ENCODE data around the gene NRBF2.

Gene NRBF2

DNA sequence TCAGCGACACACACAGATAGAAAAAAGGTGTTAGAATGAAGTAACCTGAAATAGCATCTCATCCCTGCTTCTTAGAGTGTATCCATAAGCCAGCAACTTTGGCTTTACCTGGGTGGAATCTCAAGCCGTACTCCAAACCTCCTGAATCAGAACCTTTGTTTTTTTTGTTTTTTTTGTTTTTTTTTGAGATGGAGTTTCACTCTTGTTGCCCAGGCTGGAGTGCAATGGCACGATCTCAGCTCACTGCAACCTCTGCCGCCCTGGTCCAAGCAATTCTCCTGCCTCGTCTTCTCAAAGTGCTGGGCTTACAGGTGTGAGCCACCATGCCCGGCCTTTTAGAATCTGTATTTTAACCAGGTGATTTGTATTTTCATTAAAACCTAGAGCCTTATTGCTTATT lies 9.0 kb downstream of the NRBF2 start:
- Histone ChIP-seq H3K4me2 (ENCODE audit: low read length) (no peak overlapping the region), H3K27me3 (ENCODE audit: control insufficient read depth, low read length) (no peaks in the 10 kb centered on the region)

DNA sequence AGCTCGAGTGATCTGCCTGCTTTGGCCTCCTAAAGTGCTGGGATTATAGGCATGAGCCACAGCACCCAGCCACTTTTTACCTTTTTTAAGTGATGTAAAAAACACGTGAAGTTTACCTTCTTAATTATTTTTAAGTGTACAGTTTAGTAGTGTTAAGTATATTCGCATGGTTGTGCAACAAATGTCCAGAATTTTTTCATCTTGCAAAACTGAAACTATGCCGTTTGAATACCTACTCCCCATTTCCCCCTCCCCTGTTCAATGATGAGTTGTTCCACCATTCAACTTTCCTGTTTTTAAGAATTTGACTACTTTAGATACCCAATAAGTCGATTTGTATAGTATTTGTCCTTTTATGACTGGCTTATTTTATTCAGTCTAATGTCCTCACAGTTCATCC lies 10.9 kb downstream of the NRBF2 start:
- Histone ChIP-seq H3F3A (ENCODE audit: control insufficient read depth, insufficient read depth) (no peaks in the 10 kb centered on the region), H4K20me1 (ENCODE audit: control insufficient read depth, insufficient read depth, low read depth, low read length) (0 out of 2 replicates have a peak, but pooled peaks cover 11% of the 10 kb centered on the region), H3K4me2 (ENCODE audit: low read length) (no peak overlapping the region), H3K27ac (ENCODE audit: low read depth, low read length) (no peak overlapping the region), H3K9me3 (ENCODE audit: control insufficient read depth, insufficient read depth, low read length) (no peaks in the 10 kb centered on the region), H3K4me1 (ENCODE audit: control insufficient read depth, low read length) (no peaks in the 10 kb centered on the region), H3K9me2 (replicated peaks; ENCODE audit: control insufficient read depth, low read length) (no peaks in the 10 kb centered on the region), H3K36me3 (ENCODE audit: control insufficient read depth, low read length) (peaks cover 23% of the 10 kb centered on the region), H3K79me2 (ENCODE audit: control insufficient read depth, low read length) (peaks cover 92% of the 10 kb centered on the region), H3K27me3 (ENCODE audit: control insufficient read depth, low read length) (no peaks in the 10 kb centered on the region), H3K4me3 (ENCODE audit: low read length) (no peak overlapping the region)
- TF ChIP-seq EZH2phosphoT487 (IDR thresholded peaks at IDR 0.05; ENCODE audit: borderline replicate concordance, low read length) (no peak), CTCF (IDR thresholded peaks at IDR 0.05; ENCODE audit: low read depth, low read length, poor library complexity, severe bottlenecking) (no peak)

More for the DNA sequence above, 9.0 kb downstream of the NRBF2 start:
- Histone ChIP-seq H4K20me1 (ENCODE audit: control insufficient read depth, insufficient read depth, low read depth, low read length) (0 out of 2 replicates have a peak, but pooled peaks cover 11% of the 10 kb centered on the region), H3K79me2 (ENCODE audit: control insufficient read depth, low read length) (peaks cover 95% of the 10 kb centered on the region), H3F3A (ENCODE audit: control insufficient read depth, insufficient read depth) (no peaks in the 10 kb centered on the region), H3K4me3 (ENCODE audit: low read length) (no peak overlapping the region), H3K9me2 (replicated peaks; ENCODE audit: control insufficient read depth, low read length) (no peaks in the 10 kb centered on the region), H3K4me1 (ENCODE audit: control insufficient read depth, low read length) (no peaks in the 10 kb centered on the region), H3K27ac (ENCODE audit: low read depth, low read length) (no peak overlapping the region), H3K36me3 (ENCODE audit: control insufficient read depth, low read length) (peaks cover 12% of the 10 kb centered on the region), H3K9me3 (ENCODE audit: control insufficient read depth, insufficient read depth, low read length) (no peaks in the 10 kb centered on the region)
- TF ChIP-seq CTCF (IDR thresholded peaks at IDR 0.05; ENCODE audit: low read depth, low read length, poor library complexity, severe bottlenecking) (no peak), EZH2phosphoT487 (IDR thresholded peaks at IDR 0.05; ENCODE audit: borderline replicate concordance, low read length) (no peak)

- Histone ChIP-seq H3K36me3 (ENCODE audit: control insufficient read depth, low read length) (peaks cover 24% of the 10 kb centered on the region), H3K79me2 (ENCODE audit: control insufficient read depth, low read length) (peaks cover 79% of the 10 kb centered on the region), H3K27ac (ENCODE audit: low read depth, low read length) (no peak overlapping the region), H3F3A (ENCODE audit: control insufficient read depth, insufficient read depth) (no peaks in the 10 kb centered on the region), H3K9me3 (ENCODE audit: control insufficient read depth, insufficient read depth, low read length) (no peaks in the 10 kb centered on the region), H3K4me1 (ENCODE audit: control insufficient read depth, low read length) (no peaks in the 10 kb centered on the region), H3K9me2 (replicated peaks; ENCODE audit: control insufficient read depth, low read length) (no peaks in the 10 kb centered on the region), H3K4me2 (ENCODE audit: low read length) (no peak overlapping the region), H3K4me3 (ENCODE audit: low read length) (no peak overlapping the region), H4K20me1 (ENCODE audit: control insufficient read depth, insufficient read depth, low read depth, low read length) (0 out of 2 replicates have a peak, but pooled peaks cover 11% of the 10 kb centered on the region), H3K27me3 (ENCODE audit: control insufficient read depth, low read length) (no peaks in the 10 kb centered on the region)
- TF ChIP-seq CTCF (IDR thresholded peaks at IDR 0.05; ENCODE audit: low read depth, low read length, poor library complexity, severe bottlenecking): no peak
- no peak for TF ChIP-seq EZH2phosphoT487 (IDR thresholded peaks at IDR 0.05; ENCODE audit: borderline replicate concordance, low read length)
These were observed 12.7 kb downstream of the NRBF2 start for GRCh38 chr10:63145782-63146181.

All from DOHH2 (cell line).